A549 (cell line): Measurements from ENCODE around the gene SUPT4H1. TPM values are rescaled to one million over a fixed set of nuclear protein-coding genes. Genes with fewer than 3 reads are reported as not detected.
"Not testable (repeated sequence)": the region's sequence is repeated elsewhere in the genome, so short reads cannot be mapped to it uniquely, and the experiment has no call there.

Experiments
- ATAC-seq, 2 experiments: fragments of 200-7000 bp in 1 of 2; fragments of >200 bp in 1 of 2; cut with Nextera tagmentation in 1 of 2; cut with Tn5 transposase in 1 of 2; 3 replicates each; pipeline versions ENCODE4 v1.8.0 to v1.9.1; 2018 to 2020; ENCODE audit warnings: mild to moderate bottlenecking in 1 of 2, moderate library complexity in 1 of 2
- CTCF ChIA-PET: fragments of 300-600 bp; sonication (Branson Sonifier 250); formaldehyde crosslinking; extraction: SDS; loops from one replicate; lab custom pipeline; 2021; ENCODE audit warnings: antibody characterized with exemption, inconsistent platforms; lab: Yijun Ruan, JAX
- POLR2A ChIA-PET: fragments of 350-600 bp; formaldehyde crosslinking; extraction: SDS; loops from one replicate; lab custom pipeline; 2021; ENCODE audit warnings: antibody characterized with exemption, inconsistent platforms; lab: Yijun Ruan, JAX
- DNase-seq, 2 experiments: peaks; one replicate each; pipeline versions ENCODE4 v3.0.0 to v3.0.0-alpha.2; 2011 to 2016; ENCODE audit warnings: low read depth in 1 of 2, low spot score in 1 of 2
- FAIRE-seq: peaks from 2 replicates; lab custom pipeline; 2011; peaks lifted over from hg19 to GRCh38; lab: Jason Lieb, UNC
- H3K27ac ChIP-seq, 2 experiments: fragments of >200 bp; sonication (Bioruptor Twin); formaldehyde crosslinking; 3 replicates each; pipeline ENCODE4 v1.5.1; 2016 to 2017
- H3K4me1 ChIP-seq: fragments of >200 bp; sonication (Bioruptor Twin); formaldehyde crosslinking; 3 replicates; pipeline ENCODE4 v1.6.1; 2016
- H3K4me2 ChIP-seq: fragments of >200 bp; sonication (Bioruptor Twin); formaldehyde crosslinking; 3 replicates; pipeline ENCODE4 v1.6.1; 2016
- H3K4me3 ChIP-seq: fragments of >200 bp; sonication (Bioruptor Twin); formaldehyde crosslinking; 3 replicates; pipeline ENCODE4 v1.5.1; 2016
- H3K9me3 ChIP-seq: fragments of >200 bp; sonication (Bioruptor Twin); formaldehyde crosslinking; 3 replicates; pipeline ENCODE4 v1.6.1; 2016
- CBX2 ChIP-seq: fragments of 200-600 bp; sonication (generic); IDR thresholded peaks from 2 replicates; pipeline ENCODE4 v1.6.1; 2016; ENCODE audit warnings: low read depth, mild to moderate bottlenecking, borderline replicate concordance
- CTCF ChIP-seq: fragments of >200 bp; sonication (Bioruptor Twin); formaldehyde crosslinking; IDR thresholded peaks from 3 replicates; pipeline ENCODE4 v1.5.1; 2016
- EHF ChIP-seq: fragments of 250-450 bp; sonication (Bioruptor Pico); IDR thresholded peaks from 2 replicates; pipeline ENCODE4 v1.5.0; 2020; ENCODE audit warnings: mild to moderate bottlenecking
- EHMT2 ChIP-seq: fragments of 200-600 bp; sonication (generic); IDR thresholded peaks from 2 replicates; pipeline ENCODE4 v1.6.1; 2016; ENCODE audit warnings: antibody characterized with exemption, low read depth, mild to moderate bottlenecking, moderate library complexity
- ESRRA ChIP-seq: fragments of 150-350 bp; IDR thresholded peaks from 2 replicates; pipeline ENCODE4 v1.6.1; 2014; ENCODE audit warnings: mild to moderate bottlenecking, low read length, borderline replicate concordance
- FOXS1 ChIP-seq: fragments of 250-450 bp; sonication (Bioruptor Pico); IDR thresholded peaks from 2 replicates; pipeline ENCODE4 v1.5.0; 2020; ENCODE audit warnings: mild to moderate bottlenecking, moderate library complexity
- HES2 ChIP-seq: fragments of >200 bp; sonication (Bioruptor Twin); formaldehyde crosslinking; IDR thresholded peaks from 2 replicates; pipeline ENCODE4 v1.6.1; 2016
- JUN ChIP-seq, 2 experiments: fragments of >200 bp; sonication (Bioruptor Twin); formaldehyde crosslinking; IDR thresholded peaks; 2 replicates in 1 of 2; 3 replicates in 1 of 2; pipeline ENCODE4 v1.6.1; 2016 to 2017
- MYC ChIP-seq: IDR thresholded peaks from 2 replicates; pipeline ENCODE4 v1.6.1; 2012; ENCODE audit warnings: mild to moderate bottlenecking, inconsistent platforms, low read length, improper control_type of control experiment, borderline replicate concordance
- NPAS2 ChIP-seq: fragments of 250-450 bp; sonication (Bioruptor Pico); IDR thresholded peaks from 2 replicates; pipeline ENCODE4 v1.8.0; 2022; ENCODE audit warnings: mild to moderate bottlenecking, moderate library complexity, borderline replicate concordance
- NR3C1 ChIP-seq: fragments of >200 bp; sonication (Bioruptor Twin); formaldehyde crosslinking; IDR thresholded peaks from 3 replicates; pipeline ENCODE4 v1.6.1; 2017
- PBX3 ChIP-seq: IDR thresholded peaks from 2 replicates; pipeline ENCODE4 v1.6.1; 2012
- ZC3H11A ChIP-seq: fragments of 450-650 bp; IDR thresholded peaks from 2 replicates; pipeline ENCODE4 v1.6.1; 2014; ENCODE audit warnings: antibody characterized with exemption, mild to moderate bottlenecking
- ZFP36 ChIP-seq: fragments of 450-650 bp; IDR thresholded peaks from 2 replicates; pipeline ENCODE4 v1.6.1; 2014; ENCODE audit warnings: borderline replicate concordance; ENCODE audit not compliant: partially characterized antibody
- WGBS: methylation state at CpG from one replicate; pipeline ENCODE4 v1.1.6; 2017; ENCODE audit errors: missing lambda C conversion rate; 5-methylcytosine and 5-hydroxymethylcytosine counted together
- polyA plus RNA-seq, 4 experiments: library from polyadenylated mRNA; depleted of rRNA in 3 of 4; stranded (reverse); fragments of >200 nt; fragmentation: RNase III in 1 of 4; extraction: RNeasy Plus Mini Kit Qiagen cat#74134 plus additional on column Dnase treatment in 1 of 4; gene quantifications; 2 replicates in 3 of 4; 3 replicates in 1 of 4; pipeline ENCODE4 v1.2.3, GENCODE V29; 2011 to 2017
- TF ChIP-seq, protein P1 (sequence below): fragments of >200 bp; sonication (Bioruptor Twin); formaldehyde crosslinking; IDR thresholded peaks from 3 replicates; pipeline ENCODE4 v1.6.1; 2016
- TF ChIP-seq, protein P2 (sequence below): IDR thresholded peaks from 2 replicates; pipeline ENCODE4 v1.6.1; 2012

Gene SUPT4H1
- polyA plus RNA-seq, 2 of the 4 experiments (the other 2 are of a cell fraction) = 123 to 241 TPM

DNA sequence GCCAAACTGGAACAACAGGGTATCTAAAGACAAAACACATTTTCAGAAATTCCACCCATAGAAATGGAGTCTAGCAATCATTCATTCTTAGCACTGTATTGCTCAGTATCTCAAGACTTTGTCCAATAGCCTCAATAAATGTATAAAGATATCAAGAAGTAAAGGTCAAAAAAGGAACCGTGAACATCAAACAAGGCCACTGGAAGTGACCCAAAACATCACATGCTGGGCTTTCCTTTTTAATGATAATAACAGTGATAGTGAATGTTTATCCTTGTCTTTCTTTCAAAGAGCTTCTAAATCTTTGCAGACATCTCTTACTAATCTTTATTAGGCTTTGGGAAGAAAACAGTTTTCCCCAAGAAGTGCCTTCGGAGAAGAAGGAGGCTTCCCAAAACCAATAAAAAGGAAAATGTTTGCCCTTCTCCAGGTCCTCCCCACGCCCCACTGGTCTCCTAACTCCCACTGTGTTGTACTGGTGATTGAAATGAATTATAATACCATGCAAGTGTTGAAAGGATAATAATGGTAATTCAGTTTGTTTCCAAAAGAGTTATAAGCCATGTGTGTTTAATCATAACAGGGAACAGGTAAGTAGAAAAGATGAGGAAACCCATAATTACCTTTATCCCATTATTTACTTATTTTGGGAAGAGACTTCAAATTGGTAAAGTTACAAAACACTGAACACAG, 46.7 kb upstream of the SUPT4H1 start:
- peaks cover 35% of the 10 kb centered on the region for H3K4me1 ChIP-seq

DNA sequence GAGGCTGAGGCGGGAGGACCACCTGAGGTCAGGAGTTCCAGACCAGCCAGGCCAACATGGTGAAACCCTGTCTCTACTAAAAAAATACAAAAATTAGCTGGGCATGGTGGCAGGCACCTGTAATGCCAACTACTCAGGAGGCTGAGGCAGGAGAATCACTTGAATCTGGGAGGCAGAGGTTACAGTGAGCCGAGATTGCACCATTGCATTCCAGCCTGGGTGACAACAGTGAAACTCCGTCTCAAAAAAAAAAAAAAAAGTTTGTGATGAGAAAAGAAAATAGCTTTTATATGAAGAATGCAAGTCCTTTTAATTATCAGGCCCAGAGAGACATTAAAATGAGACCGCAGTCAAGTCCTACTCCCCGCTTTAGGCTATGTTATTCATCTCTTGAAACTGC, 45.4 kb upstream of the SUPT4H1 start:
- 0 out of 3 replicates have a peak overlapping the region, but pooled peaks have one; percentile 17 for H3K4me2 ChIP-seq
- 88% methylated on average over 5 of the region's 5 CpGs for WGBS
- H3K9me3 ChIP-seq, DNase-seq, H3K27ac ChIP-seq, ATAC-seq, POLR2A ChIA-PET, H3K4me3 ChIP-seq: not testable (repeated sequence)
- CTCF ChIA-PET = interaction anchor here (1.0 to 2.0 kb wide), 5 partner anchors 10 to 147 kb away, joined by 3 to 6 read pairs (median 4); partner anchors contain the start of gene RNF43
- peak; percentile 93 for FAIRE-seq
- H3K4me1 ChIP-seq = peaks cover 31% of the 10 kb centered on the region

More for the DNA sequence above, 46.7 kb upstream of the SUPT4H1 start:
- Histone ChIP-seq H3K9me3 (no peaks in the 10 kb centered on the region), H3K4me2 (no peak overlapping the region; the same call in 2 of the 3 replicates), H3K27ac (no peak overlapping the region), H3K4me3 (no peak overlapping the region)
- ChIA-PET POLR2A (no interaction called here), CTCF (interaction anchor here (1.0 to 2.4 kb wide), 4 partner anchors 9 to 149 kb away, joined by 3 to 8 read pairs (median 5); partner anchors contain the start of gene RNF43)
- 39% methylated on average over 3 of the region's 3 CpGs for WGBS
- DNase-seq (no peak), ATAC-seq (no peak), FAIRE-seq (peak; percentile 94)
- TF ChIP-seq ZC3H11A = no peak
- no peak for TF ChIP-seq JUN (IDR thresholded peaks at IDR 0.05)
- no peak for TF ChIP-seq EHMT2
- no peak for TF ChIP-seq ESRRA
- TF ChIP-seq, protein P1, sequence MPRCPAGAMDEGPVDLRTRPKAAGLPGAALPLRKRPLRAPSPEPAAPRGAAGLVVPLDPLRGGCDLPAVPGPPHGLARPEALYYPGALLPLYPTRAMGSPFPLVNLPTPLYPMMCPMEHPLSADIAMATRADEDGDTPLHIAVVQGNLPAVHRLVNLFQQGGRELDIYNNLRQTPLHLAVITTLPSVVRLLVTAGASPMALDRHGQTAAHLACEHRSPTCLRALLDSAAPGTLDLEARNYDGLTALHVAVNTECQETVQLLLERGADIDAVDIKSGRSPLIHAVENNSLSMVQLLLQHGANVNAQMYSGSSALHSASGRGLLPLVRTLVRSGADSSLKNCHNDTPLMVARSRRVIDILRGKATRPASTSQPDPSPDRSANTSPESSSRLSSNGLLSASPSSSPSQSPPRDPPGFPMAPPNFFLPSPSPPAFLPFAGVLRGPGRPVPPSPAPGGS = no peak
- TF ChIP-seq, protein P2, sequence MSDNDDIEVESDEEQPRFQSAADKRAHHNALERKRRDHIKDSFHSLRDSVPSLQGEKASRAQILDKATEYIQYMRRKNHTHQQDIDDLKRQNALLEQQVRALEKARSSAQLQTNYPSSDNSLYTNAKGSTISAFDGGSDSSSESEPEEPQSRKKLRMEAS = no peak
- TF ChIP-seq PBX3 = no peak
- TF ChIP-seq NR3C1 = no peak
- no peak for TF ChIP-seq EHF (CRISPR knock-in tag)
- no peak for TF ChIP-seq MYC
- TF ChIP-seq CTCF = no peak
- TF ChIP-seq CBX2 = no peak
- TF ChIP-seq NPAS2 = no peak
- no peak for TF ChIP-seq ZFP36

GRCh38 chr17:58396173-58396572, 44.2 kb upstream of the SUPT4H1 start:
- Histone ChIP-seq H3K9me3 (no peaks in the 10 kb centered on the region), H3K27ac (no peak overlapping the region), H3K4me3 (no peak overlapping the region), H3K4me2 (no peak overlapping the region), H3K4me1 (peaks cover 36% of the 10 kb centered on the region)
- WGBS = 76% methylated on average over 4 of the region's 4 CpGs
- ChIA-PET POLR2A (no interaction called here), CTCF (interaction anchor here (1.6 to 2.0 kb wide), 2 partner anchors 20 to 21 kb away, joined by 3 to 6 read pairs; partner anchors contain the start of gene RNF43)
- FAIRE-seq = no peak
- no peak for ATAC-seq
- DNase-seq = no peak
- TF ChIP-seq FOXS1 (CRISPR knock-in tag) = no peak
- TF ChIP-seq HES2 = no peak
- TF ChIP-seq, protein P1 = no peak
